CD14-positive monocyte (primary cell): Measurements from ENCODE around the gene BCAS1. TPM values are rescaled to one million over a fixed set of nuclear protein-coding genes. Genes with fewer than 3 reads are reported as not detected.

Source experiments
- DNase-seq, 3 donors: peaks; one replicate each; pipeline ENCODE4 v3.0.0-alpha.2; 2011 to 2022
- H2AFZ ChIP-seq: 2 replicates; pipeline ENCODE4 v1.6.0; 2012; ENCODE audit warnings: mild to moderate bottlenecking, low read depth, low read length, inconsistent platforms; ENCODE audit not compliant: insufficient read depth, poor library complexity, severe bottlenecking
- H3K27ac ChIP-seq, 2 donors: 1 replicate in 1 of 2; 2 replicates in 1 of 2; pipeline ENCODE4 v1.5.1; 2012 to 2013; ENCODE audit warnings: low read length in 2 of 2, control low read depth in 1 of 2, inconsistent platforms in 1 of 2, low read depth in 1 of 2, mild to moderate bottlenecking in 1 of 2
- H3K27me3 ChIP-seq, 2 donors: one replicate each; pipeline versions ENCODE4 v1.6.0 to v1.6.1; 2011 to 2013; ENCODE audit warnings: low read length in 2 of 2; ENCODE audit not compliant: control insufficient read depth in 2 of 2, insufficient read depth in 2 of 2
- H3K36me3 ChIP-seq, 2 donors: replicated peaks in 1 of 2; 1 replicate in 1 of 2; 2 replicates in 1 of 2; pipeline versions ENCODE4 v1.5.1 to v1.6.1; 2012 to 2013; ENCODE audit warnings: low read length in 2 of 2, control low read depth in 1 of 2, inconsistent platforms in 1 of 2, mild to moderate bottlenecking in 1 of 2; ENCODE audit not compliant: insufficient read depth in 2 of 2, control insufficient read depth in 1 of 2
- H3K4me1 ChIP-seq, 2 donors: 1 replicate in 1 of 2; 2 replicates in 1 of 2; pipeline versions ENCODE4 v1.5.1 to v1.6.1; 2012 to 2013; ENCODE audit warnings: low read length in 2 of 2, control low read depth in 1 of 2, inconsistent platforms in 1 of 2, mild to moderate bottlenecking in 1 of 2, moderate library complexity in 1 of 2; ENCODE audit not compliant: insufficient read depth in 2 of 2, control insufficient read depth in 1 of 2
- H3K4me2 ChIP-seq: replicated peaks from 2 replicates; pipeline ENCODE3; 2012; ENCODE audit warnings: low read length, moderate library complexity, mild to moderate bottlenecking; ENCODE audit not compliant: poor library complexity, severe bottlenecking; ENCODE audit errors: extremely low read depth
- H3K4me3 ChIP-seq, 3 experiments: fragments of 200-600 bp in 1 of 3; sonication (generic) in 1 of 3; replicated peaks in 1 of 3; 1 replicate in 2 of 3; 2 replicates in 1 of 3; pipeline ENCODE4 v1.5.1; 2011 to 2013; ENCODE audit warnings: low read length in 3 of 3, mild to moderate bottlenecking in 3 of 3, control low read depth in 2 of 3, low read depth in 2 of 3, inconsistent platforms in 1 of 3, moderate library complexity in 1 of 3
- H3K79me2 ChIP-seq: 2 replicates; pipeline ENCODE4 v1.6.0; 2012; ENCODE audit warnings: mild to moderate bottlenecking, control low read depth, inconsistent platforms, low read length, moderate library complexity; ENCODE audit not compliant: insufficient read depth
- H3K9ac ChIP-seq: 2 replicates; pipeline ENCODE4 v1.6.0; 2017; ENCODE audit warnings: low read length, mild to moderate bottlenecking; ENCODE audit not compliant: insufficient read depth, poor library complexity, severe bottlenecking
- H3K9me3 ChIP-seq, 2 donors: replicated peaks in 1 of 2; 1 replicate in 1 of 2; 2 replicates in 1 of 2; pipeline versions ENCODE4 v1.5.1 to v1.6.1; 2012 to 2013; ENCODE audit warnings: low read length in 2 of 2, control low read depth in 1 of 2; ENCODE audit not compliant: control insufficient read depth in 1 of 2, insufficient read depth in 1 of 2
- H4K20me1 ChIP-seq: 2 replicates; pipeline ENCODE4 v1.6.0; 2012; ENCODE audit warnings: mild to moderate bottlenecking, low read length, control low read depth, moderate library complexity; ENCODE audit not compliant: insufficient read depth
- H3K27ac Mint-ChIP-seq, 7 donors: one replicate each; pipeline ENCODE4 v1.8.0; 2020; ENCODE audit warnings: mild to moderate bottlenecking in 7 of 7, mixed read lengths in 7 of 7, moderate library complexity in 6 of 7, inconsistent platforms in 2 of 7
- H3K27me3 Mint-ChIP-seq, 3 donors: one replicate each; pipeline ENCODE4 v1.8.0; 2021 to 2022; ENCODE audit warnings: low read depth in 3 of 3, mild to moderate bottlenecking in 3 of 3, mixed read lengths in 3 of 3, moderate library complexity in 3 of 3, inconsistent platforms in 1 of 3
- H3K36me3 Mint-ChIP-seq, 2 donors: one replicate each; pipeline ENCODE4 v1.8.0; 2020; ENCODE audit warnings: mixed read lengths in 2 of 2, inconsistent platforms in 1 of 2, mild to moderate bottlenecking in 1 of 2
- H3K4me1 Mint-ChIP-seq: one replicate; pipeline ENCODE4 v1.8.0; 2020; ENCODE audit warnings: mild to moderate bottlenecking, mixed read lengths
- H3K4me3 Mint-ChIP-seq, 2 donors: one replicate each; pipeline ENCODE4 v1.8.0; 2020; ENCODE audit warnings: mild to moderate bottlenecking in 2 of 2, mixed read lengths in 2 of 2, moderate library complexity in 1 of 2
- H3K9me3 Mint-ChIP-seq, 7 donors: one replicate each; pipeline ENCODE4 v1.8.0; 2020 to 2022; ENCODE audit warnings: mixed read lengths in 7 of 7, mild to moderate bottlenecking in 6 of 7, moderate library complexity in 6 of 7, inconsistent platforms in 2 of 7
- WGBS: methylation state at CpG from one replicate; pipeline ENCODE4 v1.1.5; 2013; ENCODE audit warnings: missing lambda C conversion rate; ENCODE audit not compliant: insufficient coverage; 5-methylcytosine and 5-hydroxymethylcytosine counted together
- intact Hi-C, 2 donors: fragments of 100-400 bp; cut with micrococcal nuclease; formaldehyde crosslinking; loops; one replicate each; pipeline versions ENCODE4 v1.15.0 to v1.15.1; 2023
- polyA plus RNA-seq, 3 donors: library from polyadenylated mRNA; depleted of rRNA in 1 of 3; unstranded in 2 of 3; stranded (reverse) in 1 of 3; fragments of 300-500 nt in 2 of 3; fragments of >200 nt in 1 of 3; fragmentation: Illumina TruSeq in 2 of 3; gene quantifications; 1 replicate in 2 of 3; 2 replicates in 1 of 3; pipeline ENCODE4 v1.2.3, GENCODE V29; 2012 to 2021
- TF ChIP-seq, protein P1 (sequence below): fragments of 200-600 bp; IDR thresholded peaks from one replicate; pipeline ENCODE4 v1.8.0; 2022; ENCODE audit warnings: antibody characterized with exemption, mild to moderate bottlenecking

BCAS1 gene
- polyA plus RNA-seq, 3 donors = 0.01 to 0.02 TPM; not detected in 1

DNA sequence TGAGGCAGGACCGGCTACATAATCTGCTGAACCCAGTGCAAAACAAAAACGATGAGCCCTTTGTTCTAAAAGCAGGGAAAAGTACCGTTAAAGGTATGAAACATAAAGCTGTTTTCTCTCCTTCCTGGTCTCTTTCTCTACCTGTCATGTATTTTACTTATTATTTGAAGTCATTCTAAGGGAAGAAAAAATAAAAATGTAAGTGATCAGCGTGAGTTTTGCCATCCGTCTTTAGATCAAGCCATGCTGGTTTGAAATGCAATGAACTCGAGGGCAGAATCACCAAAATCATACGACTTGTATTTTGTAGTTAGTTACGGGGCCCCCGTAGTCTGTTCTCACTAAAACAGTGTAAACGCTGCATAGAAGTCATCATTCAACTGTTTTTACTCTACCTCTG lies 2.9 kb upstream of the BCAS1 start:
- H2AFZ ChIP-seq = no peak overlapping the region
- H3K4me2 ChIP-seq = no peak overlapping the region
- WGBS = 90% methylated on average over 4 of the region's 10 CpGs
- H3K4me3 ChIP-seq = no peak overlapping the region
- no peak for DNase-seq
- H3K79me2 ChIP-seq = no peaks in the 10 kb centered on the region
- H3K4me1 ChIP-seq = peaks cover 3% of the 10 kb centered on the region in 2 donors
- Mint-ChIP-seq H3K36me3 (no peaks in the 10 kb centered on the region), H3K4me1 (peaks cover 2% of the 10 kb centered on the region), H3K4me3 (no peak overlapping the region), H3K27me3 (peaks cover 1% of the 10 kb centered on the region in 3 donors), H3K9me3 (peaks cover 0 to 2% (median 0%) of the 10 kb centered on the region in 7 donors), H3K27ac (no peak overlapping the region)
- H3K36me3 ChIP-seq = no peaks in the 10 kb centered on the region
- intact Hi-C loops = no loop called here
- TF ChIP-seq, protein P1, sequence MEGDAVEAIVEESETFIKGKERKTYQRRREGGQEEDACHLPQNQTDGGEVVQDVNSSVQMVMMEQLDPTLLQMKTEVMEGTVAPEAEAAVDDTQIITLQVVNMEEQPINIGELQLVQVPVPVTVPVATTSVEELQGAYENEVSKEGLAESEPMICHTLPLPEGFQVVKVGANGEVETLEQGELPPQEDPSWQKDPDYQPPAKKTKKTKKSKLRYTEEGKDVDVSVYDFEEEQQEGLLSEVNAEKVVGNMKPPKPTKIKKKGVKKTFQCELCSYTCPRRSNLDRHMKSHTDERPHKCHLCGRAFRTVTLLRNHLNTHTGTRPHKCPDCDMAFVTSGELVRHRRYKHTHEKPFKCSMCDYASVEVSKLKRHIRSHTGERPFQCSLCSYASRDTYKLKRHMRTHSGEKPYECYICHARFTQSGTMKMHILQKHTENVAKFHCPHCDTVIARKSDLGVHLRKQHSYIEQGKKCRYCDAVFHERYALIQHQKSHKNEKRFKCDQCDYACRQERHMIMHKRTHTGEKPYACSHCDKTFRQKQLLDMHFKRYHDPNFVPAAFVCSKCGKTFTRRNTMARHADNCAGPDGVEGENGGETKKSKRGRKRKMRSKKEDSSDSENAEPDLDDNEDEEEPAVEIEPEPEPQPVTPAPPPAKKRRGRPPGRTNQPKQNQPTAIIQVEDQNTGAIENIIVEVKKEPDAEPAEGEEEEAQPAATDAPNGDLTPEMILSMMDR = no peak
- no peaks in the 10 kb centered on the region for H3K27me3 ChIP-seq
- no peak overlapping the region for H3K27ac ChIP-seq
- H3K9ac ChIP-seq = no peak overlapping the region
- H4K20me1 ChIP-seq = no peaks in the 10 kb centered on the region
- no peaks in the 10 kb centered on the region for H3K9me3 ChIP-seq

DNA sequence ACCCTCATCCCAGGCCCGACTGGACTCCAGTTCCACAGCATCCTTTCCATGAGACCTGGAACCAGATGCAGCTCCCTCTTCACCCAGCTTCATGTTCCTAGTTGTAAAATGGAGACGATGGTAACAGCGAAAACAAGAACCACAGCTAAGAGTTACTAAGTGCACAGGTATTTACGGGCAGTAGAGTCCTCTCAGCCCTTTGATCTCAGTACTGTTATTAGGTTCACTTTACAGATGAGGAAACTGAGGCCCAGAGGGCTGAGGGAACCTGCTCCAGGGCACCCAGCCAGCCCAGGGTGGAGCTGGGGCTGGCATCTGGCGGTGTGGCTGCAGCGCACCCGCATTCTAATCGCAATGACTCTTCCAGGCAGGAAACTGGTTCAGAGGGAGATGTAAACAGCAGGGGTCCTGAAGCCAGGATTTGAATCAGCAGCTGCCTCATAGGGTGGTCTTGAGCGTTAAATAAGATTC lies 858 bp downstream of the BCAS1 start:
- H2AFZ ChIP-seq = no peak overlapping the region

More for the DNA sequence above, 858 bp downstream of the BCAS1 start:
- DNase-seq = no peak
- TF ChIP-seq, protein P1 = no peak
- Histone ChIP-seq H3K9me3 (no peaks in the 10 kb centered on the region), H3K4me2 (no peak overlapping the region), H3K79me2 (no peaks in the 10 kb centered on the region), H3K27me3 (no peaks in the 10 kb centered on the region), H3K27ac (no peak overlapping the region), H3K4me3 (no peak overlapping the region), H3K36me3 (no peaks in the 10 kb centered on the region), H3K4me1 (no peaks in the 10 kb centered on the region), H4K20me1 (no peaks in the 10 kb centered on the region), H3K9ac (no peak overlapping the region)
- Mint-ChIP-seq H3K4me3 (no peak overlapping the region), H3K4me1 (no peaks in the 10 kb centered on the region), H3K27ac (no peak overlapping the region), H3K27me3 (peaks cover 1% of the 10 kb centered on the region in 3 donors), H3K9me3 (no peaks in the 10 kb centered on the region), H3K36me3 (no peaks in the 10 kb centered on the region)
- intact Hi-C loops = loop anchor here (10.0 kb wide), 2 partner anchors 495 to 505 kb away; no protein-coding TSS in a partner anchor
- 94% methylated on average over 6 of the region's 9 CpGs for WGBS
